HCT116 (cell line): ENCODE measurements around the gene SCN3A. TPM values are rescaled to one million over a fixed set of nuclear protein-coding genes. Genes with fewer than 3 reads are reported as not detected.

Experiments
- ATAC-seq: fragments of 200-7000 bp; cut with Tn5 transposase; 2 replicates; pipeline ENCODE4 v1.9.1; 2020; ENCODE audit warnings: mild to moderate bottlenecking, moderate library complexity
- BruUV-seq: library from RNA; stranded (reverse); fragments of 400-500 nt; replicated peaks from 2 replicates; lab custom pipeline; 2021; lab: Mats Ljungman, UMichigan
- CTCF ChIA-PET: fragments of 300-600 bp; sonication (Branson Sonifier 250); formaldehyde crosslinking; loops from one replicate; lab custom pipeline; 2021; ENCODE audit warnings: antibody characterized with exemption; lab: Charles Lee
- POLR2A ChIA-PET: fragments of 300-600, 350-600 bp; sonication (Branson Sonifier 250); formaldehyde crosslinking; loops from one replicate; lab custom pipeline; 2021; ENCODE audit warnings: antibody characterized with exemption; lab: Charles Lee
- RAD21 ChIA-PET, 2 experiments: fragments of 300-600 bp; sonication (Branson Sonifier 250); formaldehyde crosslinking; loops; one replicate each; lab custom pipeline; 2023; ENCODE audit warnings: low total read pairs in 2 of 2; ENCODE audit not compliant: uncharacterized antibody in 2 of 2, unreplicated experiment in 2 of 2, low non-redundant PET in 1 of 2; lab: Charles Lee
- DNase-seq: peaks from one replicate; pipeline ENCODE4 v3.0.0-alpha.2; 2010; ENCODE audit warnings: low read depth, low spot score
- H2AFZ ChIP-seq: fragments of 200-600 bp; shearing (Covaris generic), sonication (generic); 2 replicates; pipeline ENCODE4 v1.6.1; 2017; ENCODE audit warnings: low read depth, mixed run types, mixed read lengths, antibody characterized with exemption, low read length; ENCODE audit not compliant: poor library complexity, severe bottlenecking
- H3K27ac ChIP-seq: 2 replicates; pipeline ENCODE4 v1.5.1; 2012; ENCODE audit warnings: low read depth, low read length
- H3K27me3 ChIP-seq: fragments of 200-600 bp; sonication (generic); 2 replicates; pipeline ENCODE4 v1.6.1; 2016; ENCODE audit warnings: mixed run types, low read length, mixed read lengths; ENCODE audit not compliant: insufficient read depth
- H3K36me3 ChIP-seq, 2 experiments: fragments of 200-500 bp in 1 of 2; fragments of 200-600 bp in 1 of 2; sonication (Bioruptor generic) in 1 of 2; sonication (generic) in 1 of 2; 2 replicates each; pipeline versions ENCODE4 v1.5.1 to v1.6.1; 2014 to 2016; ENCODE audit warnings: low read length in 2 of 2, inconsistent platforms in 1 of 2, mixed read lengths in 1 of 2, mixed run types in 1 of 2; ENCODE audit not compliant: insufficient read depth in 2 of 2, control insufficient read depth in 1 of 2
- H3K4me1 ChIP-seq, 2 experiments: fragments of 200-600 bp in 1 of 2; sonication (generic) in 1 of 2; 2 replicates each; pipeline versions ENCODE4 v1.5.1 to v1.6.1; 2012 to 2017; ENCODE audit warnings: low read length in 2 of 2, inconsistent platforms in 1 of 2, mild to moderate bottlenecking in 1 of 2, mixed read lengths in 1 of 2, mixed run types in 1 of 2, moderate library complexity in 1 of 2; ENCODE audit not compliant: insufficient read depth in 2 of 2, control insufficient read depth in 1 of 2
- H3K4me2 ChIP-seq: fragments of 200-600 bp; sonication (generic); 2 replicates; pipeline ENCODE4 v1.6.1; 2017; ENCODE audit warnings: mixed run types, low read length, mixed read lengths
- H3K4me3 ChIP-seq, 2 experiments: fragments of 200-600 bp in 1 of 2; sonication (generic) in 1 of 2; replicated peaks in 1 of 2; 2 replicates each; pipeline ENCODE4 v1.5.1; 2011 to 2016; ENCODE audit warnings: low read length in 2 of 2, control low read depth in 1 of 2, low read depth in 1 of 2, mild to moderate bottlenecking in 1 of 2, mixed read lengths in 1 of 2, mixed run types in 1 of 2
- H3K79me2 ChIP-seq: fragments of 200-600 bp; sonication (generic); 2 replicates; pipeline ENCODE4 v1.6.1; 2017; ENCODE audit warnings: mild to moderate bottlenecking, mixed run types, low read length, moderate library complexity, mixed read lengths; ENCODE audit not compliant: insufficient read depth
- H3K9ac ChIP-seq: fragments of 200-600 bp; sonication (generic); 2 replicates; pipeline ENCODE4 v1.6.1; 2016; ENCODE audit warnings: low read length, mixed read lengths
- H3K9me2 ChIP-seq: fragments of 200-600 bp; sonication (generic), shearing (Covaris generic); 2 replicates; pipeline ENCODE4 v1.6.1; 2017; ENCODE audit warnings: mixed run types, mild to moderate bottlenecking, moderate library complexity; ENCODE audit not compliant: insufficient read depth
- H3K9me3 ChIP-seq, 2 experiments: fragments of 200-500 bp in 1 of 2; fragments of 200-600 bp in 1 of 2; sonication (Bioruptor generic) in 1 of 2; sonication (generic) in 1 of 2; 2 replicates each; pipeline ENCODE4 v1.6.1; 2014 to 2017; ENCODE audit warnings: low read length in 2 of 2, mixed read lengths in 2 of 2, inconsistent platforms in 1 of 2, low read depth in 1 of 2, mild to moderate bottlenecking in 1 of 2, mixed run types in 1 of 2, moderate library complexity in 1 of 2; ENCODE audit not compliant: control insufficient read depth in 1 of 2, insufficient read depth in 1 of 2
- H4K20me1 ChIP-seq: fragments of 200-600 bp; sonication (generic), shearing (Covaris generic); 2 replicates; pipeline ENCODE4 v1.6.1; 2017; ENCODE audit warnings: mixed run types, mild to moderate bottlenecking, moderate library complexity; ENCODE audit not compliant: insufficient read depth
- EZH2 ChIP-seq: fragments of 200-600 bp; sonication (generic); IDR thresholded peaks from 2 replicates; pipeline ENCODE4 v1.6.1; 2017; ENCODE audit warnings: antibody characterized with exemption, mixed run types
- EZH2phosphoT487 ChIP-seq: fragments of 200-600 bp; IDR thresholded peaks from 2 replicates; pipeline ENCODE4 v1.6.1; 2018; ENCODE audit warnings: antibody characterized with exemption, borderline replicate concordance
- FOSL1 ChIP-seq: IDR thresholded peaks from 2 replicates; pipeline ENCODE4 v1.6.1; 2012; ENCODE audit warnings: low read depth
- POLR2A ChIP-seq: IDR thresholded peaks from 2 replicates; pipeline ENCODE4 v1.7.0; 2011; ENCODE audit warnings: borderline replicate concordance; ENCODE audit not compliant: insufficient read depth, insufficient read length; ENCODE audit errors: extremely low read depth
- RAD21 ChIP-seq: IDR thresholded peaks from 2 replicates; pipeline ENCODE4 v1.6.1; 2012; ENCODE audit warnings: low read depth, mild to moderate bottlenecking
- intact Hi-C: fragments of 100-400 bp; cut with micrococcal nuclease; formaldehyde crosslinking; loops from 2 replicates; pipeline ENCODE4 v1.10.0; 2022
- total RNA-seq: library from RNA; stranded (reverse); gene quantifications from one replicate; pipeline ENCODE4 v1.2.1, GENCODE V29; 2021; ENCODE audit not compliant: unreplicated experiment
- TF ChIP-seq, protein P1 (sequence below), 3 experiments: fragments of 200-600 bp in 1 of 3; sonication (generic) in 1 of 3; IDR thresholded peaks in 2 of 3; conservative IDR thresholded peaks in 1 of 3; 2 replicates each; pipeline ENCODE4 v1.5.1; 2012 to 2017; ENCODE audit warnings: low read depth in 2 of 3, low read length in 2 of 3, antibody characterized with exemption in 1 of 3, borderline replicate concordance in 1 of 3, control low read depth in 1 of 3, mild to moderate bottlenecking in 1 of 3, mixed read lengths in 1 of 3, mixed run types in 1 of 3, moderate library complexity in 1 of 3; ENCODE audit not compliant: insufficient read depth in 1 of 3
- TF ChIP-seq, protein P2 (sequence below): IDR thresholded peaks from 2 replicates; pipeline ENCODE4 v1.6.1; 2011; ENCODE audit warnings: mild to moderate bottlenecking, low read length, moderate library complexity; ENCODE audit not compliant: insufficient replicate concordance; ENCODE audit errors: extremely low read depth

The SCN3A gene
- total RNA-seq, 1 experiment from 2014 or later, result not detected

DNA sequence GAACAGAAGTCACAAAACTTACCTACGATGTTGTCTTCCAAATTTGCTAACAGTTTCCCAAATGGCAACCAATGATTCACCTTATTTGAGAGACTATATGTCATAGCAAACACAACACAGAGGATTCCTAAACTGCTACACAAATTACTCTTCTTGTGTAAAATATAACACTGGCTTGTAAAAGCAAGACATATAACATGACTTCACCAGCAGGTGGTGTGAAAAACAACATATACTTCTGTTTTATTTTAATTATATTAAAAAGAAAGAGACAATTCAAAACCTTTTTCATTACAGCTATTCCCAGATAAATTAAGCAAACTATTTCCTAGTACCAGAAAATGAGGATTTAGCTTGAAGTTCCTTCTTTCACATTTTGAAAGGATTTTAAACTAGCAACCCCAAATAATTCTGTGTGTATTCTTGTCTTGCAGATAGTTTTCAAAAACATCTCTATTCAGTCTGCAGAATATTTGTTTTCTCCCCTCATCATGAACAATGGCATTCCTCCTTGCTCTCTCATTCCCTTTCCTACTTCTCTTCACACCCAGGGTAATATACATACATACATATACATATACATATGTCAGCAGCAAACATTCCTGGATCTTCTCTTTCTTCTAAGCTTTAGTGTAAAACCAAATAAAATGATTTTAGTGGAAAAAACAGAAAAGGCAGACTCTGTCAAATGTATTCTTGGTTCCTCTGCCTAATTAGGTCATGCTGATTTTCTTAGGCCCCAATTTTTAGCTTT is 62.1 kb downstream of the SCN3A start:
- H3K4me3 ChIP-seq, result no peak overlapping the region
- ChIA-PET POLR2A (no interaction called here), CTCF (interaction anchor here (0.9 to 2.0 kb wide), 4 partner anchors 13 to 733 kb away, joined by 3 to 7 read pairs (median 3); partner anchors contain the start of gene SCN3A), RAD21 (no interaction called here)
- no peak overlapping the region for H2AFZ ChIP-seq
- H4K20me1 ChIP-seq, result no peaks in the 10 kb centered on the region; the same call in 1 of the 2 replicates
- intact Hi-C loops, result no loop called here
- H3K36me3 ChIP-seq, result no peaks in the 10 kb centered on the region
- no peaks in the 10 kb centered on the region for H3K4me1 ChIP-seq
- peak; percentile 13; the same call in 1 of the 2 replicates for TF ChIP-seq RAD21
- TF ChIP-seq FOSL1, result no peak
- TF ChIP-seq, protein P1, sequence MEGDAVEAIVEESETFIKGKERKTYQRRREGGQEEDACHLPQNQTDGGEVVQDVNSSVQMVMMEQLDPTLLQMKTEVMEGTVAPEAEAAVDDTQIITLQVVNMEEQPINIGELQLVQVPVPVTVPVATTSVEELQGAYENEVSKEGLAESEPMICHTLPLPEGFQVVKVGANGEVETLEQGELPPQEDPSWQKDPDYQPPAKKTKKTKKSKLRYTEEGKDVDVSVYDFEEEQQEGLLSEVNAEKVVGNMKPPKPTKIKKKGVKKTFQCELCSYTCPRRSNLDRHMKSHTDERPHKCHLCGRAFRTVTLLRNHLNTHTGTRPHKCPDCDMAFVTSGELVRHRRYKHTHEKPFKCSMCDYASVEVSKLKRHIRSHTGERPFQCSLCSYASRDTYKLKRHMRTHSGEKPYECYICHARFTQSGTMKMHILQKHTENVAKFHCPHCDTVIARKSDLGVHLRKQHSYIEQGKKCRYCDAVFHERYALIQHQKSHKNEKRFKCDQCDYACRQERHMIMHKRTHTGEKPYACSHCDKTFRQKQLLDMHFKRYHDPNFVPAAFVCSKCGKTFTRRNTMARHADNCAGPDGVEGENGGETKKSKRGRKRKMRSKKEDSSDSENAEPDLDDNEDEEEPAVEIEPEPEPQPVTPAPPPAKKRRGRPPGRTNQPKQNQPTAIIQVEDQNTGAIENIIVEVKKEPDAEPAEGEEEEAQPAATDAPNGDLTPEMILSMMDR (IDR thresholded peaks at IDR 0.05 in 2 of 3, conservative IDR thresholded peaks at IDR 0.05 in 1 of 3; ENCODE audit: borderline replicate concordance in 1 of 3, insufficient read depth in 1 of 3, low read depth in 2 of 3, low read length in 2 of 3), result peak in 1 of 3 experiments; percentile 19; a peak in 1 of 6 replicates
- no peak overlapping the region for H3K9ac ChIP-seq
- no peaks in the 10 kb centered on the region for H3K9me3 ChIP-seq
- H3K79me2 ChIP-seq, result no peaks in the 10 kb centered on the region
- H3K27me3 ChIP-seq, result peaks cover 20% of the 10 kb centered on the region
- ATAC-seq (no peak), DNase-seq (no peak)
- H3K27ac ChIP-seq, result no peak overlapping the region
- no TSS peak for BruUV-seq
- no peak overlapping the region for H3K4me2 ChIP-seq
- H3K9me2 ChIP-seq, result no peaks in the 10 kb centered on the region

DNA sequence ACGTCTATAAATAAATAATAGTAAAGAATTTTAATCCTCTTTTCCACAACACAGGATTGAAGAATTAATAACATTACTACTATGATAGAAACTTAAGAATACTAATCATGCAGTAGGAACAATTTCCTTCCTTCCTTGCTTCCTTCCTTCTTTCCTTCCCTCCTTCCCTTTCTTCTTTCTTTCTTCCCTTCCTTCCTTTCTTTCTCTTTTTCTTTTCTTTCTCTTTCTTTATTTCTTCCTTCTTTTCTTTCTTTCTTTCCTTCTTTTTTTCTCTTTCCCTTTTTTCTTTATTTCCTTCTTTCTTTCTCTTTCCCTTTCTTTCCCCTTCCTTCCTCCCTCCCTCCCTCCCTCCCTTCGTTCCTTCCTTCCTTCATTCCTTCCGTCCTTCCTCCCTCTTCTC is 77.6 kb downstream of the SCN3A start:
- H3K9me2 ChIP-seq, result no peaks in the 10 kb centered on the region
- no peak overlapping the region for H2AFZ ChIP-seq
- ATAC-seq (no peak), DNase-seq (no peak)
- no peak overlapping the region for H3K4me3 ChIP-seq
- no peaks in the 10 kb centered on the region for H3K4me1 ChIP-seq
- intact Hi-C loops, result no loop called here
- no peaks in the 10 kb centered on the region for H3K9me3 ChIP-seq
- H4K20me1 ChIP-seq, result no peaks in the 10 kb centered on the region
- ChIA-PET POLR2A (no interaction called here), RAD21 (no interaction called here), CTCF (no interaction called here)
- H3K9ac ChIP-seq, result no peak overlapping the region
- H3K27me3 ChIP-seq, result peaks cover 5% of the 10 kb centered on the region
- H3K27ac ChIP-seq, result no peak overlapping the region
- no peaks in the 10 kb centered on the region for H3K79me2 ChIP-seq
- BruUV-seq, result no TSS peak
- H3K4me2 ChIP-seq, result no peak overlapping the region
- no peaks in the 10 kb centered on the region for H3K36me3 ChIP-seq
- TF ChIP-seq POLR2A (no peak), EZH2phosphoT487 (no peak), EZH2 (no peak)
- TF ChIP-seq, protein P2, sequence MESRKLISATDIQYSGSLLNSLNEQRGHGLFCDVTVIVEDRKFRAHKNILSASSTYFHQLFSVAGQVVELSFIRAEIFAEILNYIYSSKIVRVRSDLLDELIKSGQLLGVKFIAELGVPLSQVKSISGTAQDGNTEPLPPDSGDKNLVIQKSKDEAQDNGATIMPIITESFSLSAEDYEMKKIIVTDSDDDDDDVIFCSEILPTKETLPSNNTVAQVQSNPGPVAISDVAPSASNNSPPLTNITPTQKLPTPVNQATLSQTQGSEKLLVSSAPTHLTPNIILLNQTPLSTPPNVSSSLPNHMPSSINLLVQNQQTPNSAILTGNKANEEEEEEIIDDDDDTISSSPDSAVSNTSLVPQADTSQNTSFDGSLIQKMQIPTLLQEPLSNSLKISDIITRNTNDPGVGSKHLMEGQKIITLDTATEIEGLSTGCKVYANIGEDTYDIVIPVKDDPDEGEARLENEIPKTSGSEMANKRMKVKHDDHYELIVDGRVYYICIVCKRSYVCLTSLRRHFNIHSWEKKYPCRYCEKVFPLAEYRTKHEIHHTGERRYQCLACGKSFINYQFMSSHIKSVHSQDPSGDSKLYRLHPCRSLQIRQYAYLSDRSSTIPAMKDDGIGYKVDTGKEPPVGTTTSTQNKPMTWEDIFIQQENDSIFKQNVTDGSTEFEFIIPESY, result no peak
